K562 (cell line): ENCODE measurements around the gene CLASP1.
A peak's percentile ranks its signal among the peaks of the same experiment; 100 is the strongest.

ENCODE experiments used
- CBX5 ChIP-seq: IDR thresholded peaks from 2 replicates; pipeline ENCODE4 v1.6.1; 2014; ENCODE audit warnings: low read depth, borderline replicate concordance
- CHAMP1 ChIP-seq: fragments of 450-650 bp; IDR thresholded peaks from 2 replicates; pipeline ENCODE4 v1.6.1; 2016; ENCODE audit warnings: mild to moderate bottlenecking
- KAT2B ChIP-seq: IDR thresholded peaks from one replicate; pipeline ENCODE4 v1.6.1; 2012; ENCODE audit warnings: low read depth, mild to moderate bottlenecking, control low read depth, inconsistent platforms, low read length, moderate library complexity
- NFATC3 ChIP-seq: fragments of 450-650 bp; IDR thresholded peaks from 2 replicates; pipeline ENCODE4 v1.6.1; 2017; ENCODE audit warnings: mild to moderate bottlenecking
- NFE2 ChIP-seq: IDR thresholded peaks from 2 replicates; pipeline ENCODE4 v1.6.1; 2014; ENCODE audit warnings: antibody characterized with exemption, low read depth
- NUFIP1 ChIP-seq: fragments of 450-650 bp; IDR thresholded peaks from 2 replicates; pipeline ENCODE4 v1.6.1; 2018; ENCODE audit not compliant: partially characterized antibody
- POLR2AphosphoS5 ChIP-seq: IDR thresholded peaks from 2 replicates; pipeline ENCODE4 v1.6.1; 2011; ENCODE audit warnings: mild to moderate bottlenecking, low read depth, low read length, moderate library complexity; ENCODE audit not compliant: control insufficient read depth, insufficient read depth
- SMARCB1 ChIP-seq: IDR thresholded peaks from 2 replicates; pipeline ENCODE4 v1.6.1; 2011; ENCODE audit warnings: improper control_type of control experiment, low read depth; ENCODE audit not compliant: insufficient read length
- YY1 ChIP-seq, 3 experiments: IDR thresholded peaks; 2 replicates each; pipeline ENCODE4 v1.6.1; 2011; ENCODE audit warnings: low read length in 2 of 3, mild to moderate bottlenecking in 2 of 3, moderate library complexity in 2 of 3, borderline replicate concordance in 1 of 3, control low read depth in 1 of 3, low read depth in 1 of 3; ENCODE audit not compliant: insufficient read depth in 3 of 3, insufficient replicate concordance in 2 of 3, control insufficient read depth in 1 of 3, insufficient read length in 1 of 3; ENCODE audit errors: extremely low read depth in 1 of 3
- ZKSCAN8 ChIP-seq: fragments of 200-800 bp; sonication (Bioruptor generic); IDR thresholded peaks from 2 replicates; pipeline ENCODE4 v1.6.1; 2016; ENCODE audit warnings: missing genetic modification characterization, missing compliant biosample characterization
- ZNF512 ChIP-seq: IDR thresholded peaks from 2 replicates; pipeline ENCODE4 v1.6.1; 2016; ENCODE audit warnings: missing genetic modification characterization, missing compliant biosample characterization
- TF ChIP-seq, protein P1 (sequence below), 3 experiments: IDR thresholded peaks in 2 of 3; conservative IDR thresholded peaks in 1 of 3; 2 replicates each; pipeline ENCODE4 v1.5.1; 2011 to 2012; ENCODE audit warnings: low read length in 3 of 3, mild to moderate bottlenecking in 3 of 3, control low read depth in 2 of 3, improper control_type of control experiment in 1 of 3, inconsistent platforms in 1 of 3, low read depth in 1 of 3, mixed read lengths in 1 of 3, moderate library complexity in 1 of 3; ENCODE audit not compliant: insufficient read depth in 2 of 3
- TF ChIP-seq, protein P2 (sequence below): sonication (generic); formaldehyde crosslinking; IDR thresholded peaks from 2 replicates; pipeline ENCODE4 v1.8.0; 2022; ENCODE audit warnings: mild to moderate bottlenecking, missing genetic modification reagents

DNA sequence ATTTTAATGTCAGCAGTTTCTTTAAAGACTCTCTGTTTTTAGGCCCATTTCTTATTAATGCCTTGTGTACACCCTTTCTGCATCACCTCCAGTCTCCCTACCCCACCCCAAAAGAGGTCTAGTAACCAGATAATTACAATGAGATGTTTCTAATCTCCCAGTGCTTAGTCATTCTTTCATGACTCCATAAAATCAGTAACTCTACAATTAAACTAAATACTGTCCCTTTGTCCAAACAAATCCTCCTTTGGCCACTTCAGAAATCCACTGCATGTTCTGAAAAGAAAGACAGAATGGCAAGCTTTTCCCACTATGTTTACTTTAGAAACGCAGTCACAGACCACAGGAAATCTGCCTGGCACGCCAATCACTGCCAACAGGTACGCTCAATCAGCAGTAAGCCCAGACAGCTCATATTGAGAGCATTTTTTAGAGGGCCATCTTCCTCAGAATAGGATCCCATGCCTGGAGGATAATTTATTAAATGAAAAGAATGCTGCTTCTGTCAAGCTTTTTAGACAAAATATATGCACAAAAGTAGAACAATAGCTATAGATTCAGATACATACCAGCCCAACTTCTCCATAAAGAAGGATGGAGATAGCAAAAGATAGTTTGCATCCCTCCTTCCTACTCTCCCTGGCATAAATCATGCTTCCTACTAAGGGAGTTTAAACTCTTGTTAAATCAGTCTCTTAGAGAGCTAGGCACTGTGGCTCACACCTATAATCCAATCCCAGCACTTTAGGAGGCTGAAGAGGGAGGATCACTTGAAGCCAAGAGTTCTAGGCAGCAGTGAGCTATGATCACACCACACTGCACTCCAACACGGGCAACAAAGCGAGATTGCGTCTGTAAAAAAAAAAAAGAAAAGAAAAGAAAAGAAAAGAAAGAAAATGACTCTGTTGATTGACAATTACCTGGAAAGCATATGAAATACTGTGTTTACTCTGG lies 14.6 kb downstream of the CLASP1 start:
- no peak for TF ChIP-seq KAT2B
- no peak for TF ChIP-seq POLR2AphosphoS5
- TF ChIP-seq CBX5: no peak
- TF ChIP-seq NUFIP1: no peak
- TF ChIP-seq ZKSCAN8 (CRISPR knock-in tag): no peak
- TF ChIP-seq YY1 (IDR thresholded peaks at IDR 0.05; ENCODE audit: borderline replicate concordance in 1 of 3, control insufficient read depth in 1 of 3, extremely low read depth in 1 of 3, insufficient read depth in 3 of 3, insufficient read length in 1 of 3, insufficient replicate concordance in 2 of 3, low read depth in 1 of 3, low read length in 2 of 3): no peak
- TF ChIP-seq ZNF512: no peak
- TF ChIP-seq SMARCB1: no peak
- TF ChIP-seq, protein P1, sequence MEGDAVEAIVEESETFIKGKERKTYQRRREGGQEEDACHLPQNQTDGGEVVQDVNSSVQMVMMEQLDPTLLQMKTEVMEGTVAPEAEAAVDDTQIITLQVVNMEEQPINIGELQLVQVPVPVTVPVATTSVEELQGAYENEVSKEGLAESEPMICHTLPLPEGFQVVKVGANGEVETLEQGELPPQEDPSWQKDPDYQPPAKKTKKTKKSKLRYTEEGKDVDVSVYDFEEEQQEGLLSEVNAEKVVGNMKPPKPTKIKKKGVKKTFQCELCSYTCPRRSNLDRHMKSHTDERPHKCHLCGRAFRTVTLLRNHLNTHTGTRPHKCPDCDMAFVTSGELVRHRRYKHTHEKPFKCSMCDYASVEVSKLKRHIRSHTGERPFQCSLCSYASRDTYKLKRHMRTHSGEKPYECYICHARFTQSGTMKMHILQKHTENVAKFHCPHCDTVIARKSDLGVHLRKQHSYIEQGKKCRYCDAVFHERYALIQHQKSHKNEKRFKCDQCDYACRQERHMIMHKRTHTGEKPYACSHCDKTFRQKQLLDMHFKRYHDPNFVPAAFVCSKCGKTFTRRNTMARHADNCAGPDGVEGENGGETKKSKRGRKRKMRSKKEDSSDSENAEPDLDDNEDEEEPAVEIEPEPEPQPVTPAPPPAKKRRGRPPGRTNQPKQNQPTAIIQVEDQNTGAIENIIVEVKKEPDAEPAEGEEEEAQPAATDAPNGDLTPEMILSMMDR (IDR thresholded peaks at IDR 0.05 in 2 of 3, conservative IDR thresholded peaks at IDR 0.05 in 1 of 3; ENCODE audit: insufficient read depth in 2 of 3, low read depth in 1 of 3, low read length in 3 of 3): no peak
- TF ChIP-seq, protein P2, sequence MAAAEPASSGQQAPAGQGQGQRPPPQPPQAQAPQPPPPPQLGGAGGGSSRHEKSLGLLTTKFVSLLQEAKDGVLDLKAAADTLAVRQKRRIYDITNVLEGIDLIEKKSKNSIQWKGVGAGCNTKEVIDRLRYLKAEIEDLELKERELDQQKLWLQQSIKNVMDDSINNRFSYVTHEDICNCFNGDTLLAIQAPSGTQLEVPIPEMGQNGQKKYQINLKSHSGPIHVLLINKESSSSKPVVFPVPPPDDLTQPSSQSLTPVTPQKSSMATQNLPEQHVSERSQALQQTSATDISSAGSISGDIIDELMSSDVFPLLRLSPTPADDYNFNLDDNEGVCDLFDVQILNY (CRISPR knock-in tag): no peak
- TF ChIP-seq NFATC3: no peak
- peak; percentile 54 for TF ChIP-seq NFE2
- TF ChIP-seq CHAMP1: no peak
